Stimulated activated naive CD8-positive, alpha-beta T cell treated with anti-CD3 and anti-CD28 coated beads, Interleukin-15, Interleukin-2, amounts not matched to agents 100 ng/mL and 50 ng/mL, for 24 hours (primary cell): Measurements from ENCODE around the gene NRF1.

Source experiments
- H3K27ac Mint-ChIP-seq: one replicate; pipeline ENCODE4 v1.8.0; 2021; ENCODE audit warnings: mild to moderate bottlenecking, mixed read lengths
- H3K27me3 Mint-ChIP-seq: one replicate; pipeline ENCODE4 v1.8.0; 2021; ENCODE audit warnings: mixed read lengths
- H3K36me3 Mint-ChIP-seq: one replicate; pipeline ENCODE4 v1.8.0; 2021; ENCODE audit warnings: low read depth, mixed read lengths
- H3K4me1 Mint-ChIP-seq: one replicate; pipeline ENCODE4 v1.8.0; 2021; ENCODE audit warnings: low read depth, mixed read lengths
- H3K4me3 Mint-ChIP-seq: one replicate; pipeline ENCODE4 v1.8.0; 2021; ENCODE audit warnings: mild to moderate bottlenecking, mixed read lengths
- H3K9me3 Mint-ChIP-seq: one replicate; pipeline ENCODE4 v1.8.0; 2021; ENCODE audit warnings: mixed read lengths

NRF1 gene

GRCh38 chr7:129707910-129708499, 96.5 kb downstream of the NRF1 start:
- Mint-ChIP-seq H3K27me3 (no peaks in the 10 kb centered on the region), H3K36me3 (peaks cover 45% of the 10 kb centered on the region), H3K27ac (no peak overlapping the region)

GRCh38 chr7:129713544-129713943, 102.0 kb downstream of the NRF1 start:
- Mint-ChIP-seq H3K4me3 (no peak overlapping the region), H3K9me3 (no peaks in the 10 kb centered on the region), H3K4me1 (no peaks in the 10 kb centered on the region), H3K27me3 (no peaks in the 10 kb centered on the region), H3K27ac (no peak overlapping the region), H3K36me3 (peaks cover 55% of the 10 kb centered on the region)

More at GRCh38 chr7:129707910-129708499, 96.5 kb downstream of the NRF1 start:
- no peaks in the 10 kb centered on the region for H3K9me3 Mint-ChIP-seq
- peaks cover 7% of the 10 kb centered on the region for H3K4me1 Mint-ChIP-seq
- no peak overlapping the region for H3K4me3 Mint-ChIP-seq

- Mint-ChIP-seq H3K36me3 (peaks cover 59% of the 10 kb centered on the region), H3K9me3 (no peaks in the 10 kb centered on the region), H3K4me1 (no peaks in the 10 kb centered on the region), H3K27ac (no peak overlapping the region), H3K27me3 (no peaks in the 10 kb centered on the region), H3K4me3 (no peak overlapping the region)
Measured at GRCh38 chr7:129714514-129715063, 103.1 kb downstream of the NRF1 start.

GRCh38 chr7:129719980-129720732, 108.6 kb downstream of the NRF1 start:
- Mint-ChIP-seq H3K27me3 (no peaks in the 10 kb centered on the region), H3K4me1 (no peaks in the 10 kb centered on the region), H3K36me3 (peaks cover 55% of the 10 kb centered on the region), H3K4me3 (no peak overlapping the region), H3K9me3 (no peaks in the 10 kb centered on the region), H3K27ac (no peak overlapping the region)

- Mint-ChIP-seq H3K27ac (no peak overlapping the region), H3K4me3 (no peak overlapping the region)
Measured at GRCh38 chr7:129721068-129721467, 109.5 kb downstream of the NRF1 start.

GRCh38 chr7:129723679-129724078, 112.2 kb downstream of the NRF1 start:
- no peak overlapping the region for H3K27ac Mint-ChIP-seq
- no peaks in the 10 kb centered on the region for H3K9me3 Mint-ChIP-seq
- H3K36me3 Mint-ChIP-seq, result peaks cover 48% of the 10 kb centered on the region

More at GRCh38 chr7:129721068-129721467, 109.5 kb downstream of the NRF1 start:
- Mint-ChIP-seq H3K4me1 (no peaks in the 10 kb centered on the region), H3K27me3 (no peaks in the 10 kb centered on the region), H3K36me3 (peaks cover 55% of the 10 kb centered on the region), H3K9me3 (no peaks in the 10 kb centered on the region)

GRCh38 chr7:129724796-129725195, 113.3 kb downstream of the NRF1 start:
- Mint-ChIP-seq H3K27ac (no peak overlapping the region), H3K4me1 (no peaks in the 10 kb centered on the region), H3K4me3 (no peak overlapping the region), H3K36me3 (peaks cover 42% of the 10 kb centered on the region), H3K27me3 (no peaks in the 10 kb centered on the region), H3K9me3 (no peaks in the 10 kb centered on the region)

More at GRCh38 chr7:129723679-129724078, 112.2 kb downstream of the NRF1 start:
- Mint-ChIP-seq H3K27me3 (no peaks in the 10 kb centered on the region), H3K4me1 (no peaks in the 10 kb centered on the region), H3K4me3 (no peak overlapping the region)

- peaks cover 51% of the 10 kb centered on the region for H3K36me3 Mint-ChIP-seq
- H3K27ac Mint-ChIP-seq, result no peak overlapping the region
- H3K4me3 Mint-ChIP-seq, result no peak overlapping the region
- no peaks in the 10 kb centered on the region for H3K9me3 Mint-ChIP-seq
- H3K4me1 Mint-ChIP-seq, result no peaks in the 10 kb centered on the region
- H3K27me3 Mint-ChIP-seq, result no peaks in the 10 kb centered on the region
Measured at GRCh38 chr7:129728875-129729467, 117.5 kb downstream of the NRF1 start.

- Mint-ChIP-seq H3K36me3 (peaks cover 45% of the 10 kb centered on the region), H3K27me3 (no peaks in the 10 kb centered on the region), H3K9me3 (no peaks in the 10 kb centered on the region), H3K4me1 (no peaks in the 10 kb centered on the region), H3K27ac (no peak overlapping the region), H3K4me3 (no peak overlapping the region)
Measured at GRCh38 chr7:129729511-129729910, 118.0 kb downstream of the NRF1 start.

GRCh38 chr7:129730159-129730558, 118.6 kb downstream of the NRF1 start:
- peaks cover 39% of the 10 kb centered on the region for H3K36me3 Mint-ChIP-seq
- no peaks in the 10 kb centered on the region for H3K4me1 Mint-ChIP-seq
- H3K27ac Mint-ChIP-seq, result no peak overlapping the region
- H3K4me3 Mint-ChIP-seq, result no peak overlapping the region
- H3K27me3 Mint-ChIP-seq, result no peaks in the 10 kb centered on the region
- no peaks in the 10 kb centered on the region for H3K9me3 Mint-ChIP-seq

GRCh38 chr7:129734400-129734799, 122.9 kb downstream of the NRF1 start:
- no peaks in the 10 kb centered on the region for H3K9me3 Mint-ChIP-seq
- no peaks in the 10 kb centered on the region for H3K27me3 Mint-ChIP-seq
- no peak overlapping the region for H3K4me3 Mint-ChIP-seq
- peaks cover 31% of the 10 kb centered on the region for H3K36me3 Mint-ChIP-seq
- peaks cover 3% of the 10 kb centered on the region for H3K4me1 Mint-ChIP-seq
- H3K27ac Mint-ChIP-seq, result no peak overlapping the region

- H3K36me3 Mint-ChIP-seq, result peaks cover 10% of the 10 kb centered on the region
- no peaks in the 10 kb centered on the region for H3K9me3 Mint-ChIP-seq
- no peaks in the 10 kb centered on the region for H3K27me3 Mint-ChIP-seq
- no peak overlapping the region for H3K4me3 Mint-ChIP-seq
- H3K4me1 Mint-ChIP-seq, result peaks cover 3% of the 10 kb centered on the region
- no peak overlapping the region for H3K27ac Mint-ChIP-seq
Measured at GRCh38 chr7:129739427-129739826, 127.9 kb downstream of the NRF1 start.

GRCh38 chr7:129740574-129741410, 129.3 kb downstream of the NRF1 start:
- Mint-ChIP-seq H3K4me1 (peaks cover 3% of the 10 kb centered on the region), H3K36me3 (peaks cover 14% of the 10 kb centered on the region), H3K9me3 (no peaks in the 10 kb centered on the region), H3K27me3 (no peaks in the 10 kb centered on the region), H3K27ac (no peak overlapping the region), H3K4me3 (no peak overlapping the region)

GRCh38 chr7:129741743-129742213, 130.3 kb downstream of the NRF1 start:
- Mint-ChIP-seq H3K4me1 (peaks cover 3% of the 10 kb centered on the region), H3K27ac (no peak overlapping the region), H3K4me3 (no peak overlapping the region), H3K27me3 (no peaks in the 10 kb centered on the region), H3K9me3 (no peaks in the 10 kb centered on the region), H3K36me3 (peaks cover 22% of the 10 kb centered on the region)
